SU-DHL-6 (cell line): ENCODE results near the gene RTBDN.
A peak's percentile ranks its signal among the peaks of the same experiment; 100 is the strongest.

ENCODE experiments used
- H2AFZ ChIP-seq: fragments of 200-600 bp; sonication (generic); 2 replicates; pipeline ENCODE4 v1.6.1; 2014; ENCODE audit warnings: low read depth, mild to moderate bottlenecking, moderate library complexity, mixed read lengths, antibody characterized with exemption, low read length; ENCODE audit not compliant: severe bottlenecking
- H3F3A ChIP-seq: fragments of 200-600 bp; shearing (Covaris generic); 2 replicates; pipeline ENCODE4 v1.6.0; 2016; ENCODE audit warnings: antibody characterized with exemption, mild to moderate bottlenecking; ENCODE audit not compliant: insufficient read depth
- H3K27ac ChIP-seq: fragments of 200-600 bp; sonication (generic); 2 replicates; pipeline ENCODE4 v1.5.1; 2016; ENCODE audit warnings: low read depth, mild to moderate bottlenecking, low read length, moderate library complexity, mixed read lengths
- H3K27me3 ChIP-seq: fragments of 200-600 bp; sonication (generic), shearing (Covaris generic); 2 replicates; pipeline ENCODE4 v1.6.0; 2014; ENCODE audit warnings: mild to moderate bottlenecking, low read length
- H3K36me3 ChIP-seq: fragments of 200-600 bp; sonication (generic); 2 replicates; pipeline ENCODE4 v1.6.1; 2014; ENCODE audit warnings: mild to moderate bottlenecking, low read length, mixed read lengths
- H3K4me2 ChIP-seq: fragments of 300-600, 200-600 bp; shearing (Covaris generic), sonication (generic); 2 replicates; pipeline ENCODE4 v1.6.0; 2014; ENCODE audit warnings: low read length, low read depth, mild to moderate bottlenecking; ENCODE audit not compliant: poor library complexity, severe bottlenecking
- H3K4me3 ChIP-seq: fragments of 200-600 bp; sonication (generic); 2 replicates; pipeline ENCODE4 v1.5.1; 2014; ENCODE audit warnings: antibody characterized with exemption, low read length, mild to moderate bottlenecking, mixed read lengths; ENCODE audit not compliant: insufficient read depth, poor library complexity, severe bottlenecking
- H3K79me2 ChIP-seq: fragments of 200-600 bp; sonication (generic); 2 replicates; pipeline ENCODE4 v1.6.1; 2014; ENCODE audit warnings: mild to moderate bottlenecking, low read length, moderate library complexity; ENCODE audit not compliant: insufficient read depth
- H3K9ac ChIP-seq: fragments of 200-600 bp; sonication (generic); 2 replicates; pipeline ENCODE4 v1.7.0; 2014; ENCODE audit warnings: mild to moderate bottlenecking, low read length
- H3K9me2 ChIP-seq: fragments of 200-600 bp; sonication (generic); replicated peaks from 2 replicates; pipeline ENCODE4 v1.6.1; 2014; ENCODE audit warnings: low read length; ENCODE audit not compliant: insufficient read depth
- H3K9me3 ChIP-seq: fragments of 200-600 bp; sonication (generic); 2 replicates; pipeline ENCODE4 v1.6.1; 2014; ENCODE audit warnings: low read length, mixed read lengths; ENCODE audit not compliant: insufficient read depth
- H4K20me1 ChIP-seq: fragments of 200-600 bp; sonication (generic); 2 replicates; pipeline ENCODE4 v1.6.1; 2014; ENCODE audit warnings: low read depth, mild to moderate bottlenecking, antibody characterized with exemption, low read length, moderate library complexity, mixed read lengths
- CTCF ChIP-seq: fragments of 200-600 bp; sonication (generic); IDR thresholded peaks from one replicate; pipeline ENCODE4 v1.5.1; 2017; ENCODE audit warnings: antibody characterized with exemption, mild to moderate bottlenecking, low read length, moderate library complexity; ENCODE audit not compliant: insufficient read depth, poor library complexity, severe bottlenecking
- EZH2phosphoT487 ChIP-seq: fragments of 200-600 bp; sonication (generic), shearing (Covaris generic); conservative IDR thresholded peaks from 2 replicates; pipeline ENCODE4 v1.6.1; 2018; ENCODE audit warnings: mild to moderate bottlenecking, antibody characterized with exemption, low read length, moderate library complexity, mixed read lengths

The RTBDN gene

GRCh38 chr19:12778017-12778904 lies 56.1 kb downstream of the RTBDN start:
- H3K36me3 ChIP-seq, result no peaks in the 10 kb centered on the region
- H3K9me2 ChIP-seq, result no peaks in the 10 kb centered on the region
- TF ChIP-seq EZH2phosphoT487 (no peak), CTCF (no peak)
- peak overlapping the region; percentile 53 for H3K4me2 ChIP-seq
- peak overlapping the region; percentile 39; the same call in 1 of the 2 replicates for H3K9ac ChIP-seq
- no peak overlapping the region for H3K27ac ChIP-seq
- no peaks in the 10 kb centered on the region for H3K79me2 ChIP-seq
- H3F3A ChIP-seq, result no peaks in the 10 kb centered on the region
- peak overlapping the region; percentile 70 for H2AFZ ChIP-seq
- no peaks in the 10 kb centered on the region for H3K9me3 ChIP-seq
- H3K4me3 ChIP-seq, result peak overlapping the region; percentile 9
- H3K27me3 ChIP-seq, result no peaks in the 10 kb centered on the region
- H4K20me1 ChIP-seq, result no peaks in the 10 kb centered on the region

- Histone ChIP-seq H4K20me1 (no peaks in the 10 kb centered on the region), H3K4me2 (peak overlapping the region; percentile 53), H3F3A (no peaks in the 10 kb centered on the region), H3K36me3 (no peaks in the 10 kb centered on the region), H3K9me3 (no peaks in the 10 kb centered on the region), H3K79me2 (no peaks in the 10 kb centered on the region), H3K27ac (no peak overlapping the region), H3K27me3 (no peaks in the 10 kb centered on the region), H3K4me3 (peak overlapping the region; percentile 9), H2AFZ (peak overlapping the region; percentile 70), H3K9me2 (no peaks in the 10 kb centered on the region), H3K9ac (peak overlapping the region; percentile 39; the same call in 1 of the 2 replicates)
- TF ChIP-seq EZH2phosphoT487 (no peak), CTCF (peak; percentile 94)
Measured at GRCh38 chr19:12777217-12778016, 57.0 kb downstream of the RTBDN start.
